ENCODE results near the gene TCTN1.

DNA sequence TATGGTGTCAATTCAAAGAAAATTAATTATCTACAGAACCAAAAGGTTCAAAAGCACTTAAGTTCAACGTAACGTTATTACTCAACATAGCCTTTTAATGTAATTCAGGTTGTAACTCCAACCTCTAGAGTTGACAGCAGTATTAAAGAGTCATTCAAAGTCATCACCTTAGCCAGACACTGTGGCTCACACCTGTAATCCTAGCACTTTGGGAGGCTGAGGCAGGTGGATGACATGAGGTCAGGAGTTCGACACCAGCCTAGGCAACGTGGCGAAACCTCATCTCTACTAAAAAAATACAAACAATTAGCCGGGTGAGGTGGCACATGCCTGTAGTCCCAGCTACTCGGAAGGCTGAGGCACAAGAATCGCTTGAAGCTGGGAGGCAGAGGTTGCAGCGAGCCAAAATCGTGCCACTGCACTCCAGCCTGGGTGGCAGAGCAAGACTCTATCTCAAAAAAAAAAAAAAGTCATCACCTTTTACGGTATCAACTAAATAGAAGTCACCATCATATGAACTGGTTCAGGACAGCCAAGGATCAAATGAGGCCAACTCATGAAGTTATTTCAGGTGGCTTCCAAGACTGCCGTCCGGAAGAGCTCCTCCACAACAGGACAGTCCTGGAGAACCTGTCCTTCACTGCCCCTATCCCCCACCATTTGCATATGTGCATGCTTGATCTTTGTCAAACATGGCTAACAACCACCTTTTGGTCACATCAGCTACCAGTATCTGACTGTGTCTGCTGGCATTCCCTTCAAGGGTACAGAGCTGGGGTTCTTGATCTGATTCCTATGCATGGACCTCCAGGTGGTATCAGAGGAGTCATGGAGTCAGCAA is 35.0 kb upstream of the TCTN1 start:
- TF ChIP-seq, protein P1, sequence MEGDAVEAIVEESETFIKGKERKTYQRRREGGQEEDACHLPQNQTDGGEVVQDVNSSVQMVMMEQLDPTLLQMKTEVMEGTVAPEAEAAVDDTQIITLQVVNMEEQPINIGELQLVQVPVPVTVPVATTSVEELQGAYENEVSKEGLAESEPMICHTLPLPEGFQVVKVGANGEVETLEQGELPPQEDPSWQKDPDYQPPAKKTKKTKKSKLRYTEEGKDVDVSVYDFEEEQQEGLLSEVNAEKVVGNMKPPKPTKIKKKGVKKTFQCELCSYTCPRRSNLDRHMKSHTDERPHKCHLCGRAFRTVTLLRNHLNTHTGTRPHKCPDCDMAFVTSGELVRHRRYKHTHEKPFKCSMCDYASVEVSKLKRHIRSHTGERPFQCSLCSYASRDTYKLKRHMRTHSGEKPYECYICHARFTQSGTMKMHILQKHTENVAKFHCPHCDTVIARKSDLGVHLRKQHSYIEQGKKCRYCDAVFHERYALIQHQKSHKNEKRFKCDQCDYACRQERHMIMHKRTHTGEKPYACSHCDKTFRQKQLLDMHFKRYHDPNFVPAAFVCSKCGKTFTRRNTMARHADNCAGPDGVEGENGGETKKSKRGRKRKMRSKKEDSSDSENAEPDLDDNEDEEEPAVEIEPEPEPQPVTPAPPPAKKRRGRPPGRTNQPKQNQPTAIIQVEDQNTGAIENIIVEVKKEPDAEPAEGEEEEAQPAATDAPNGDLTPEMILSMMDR (IDR thresholded peaks at IDR 0.05; ENCODE audit: low read length): no peak
- TF ChIP-seq EZH2 (IDR thresholded peaks at IDR 0.05; ENCODE audit: borderline replicate concordance, low read length): no peak
